HFFc6 (cell line): Measurements from ENCODE around the gene UAP1. TPM values are rescaled to one million over a fixed set of nuclear protein-coding genes. Genes with fewer than 3 reads are reported as not detected.

Experiments used
- DNase-seq: peaks from one replicate; pipeline ENCODE4 v3.0.0-alpha.2; 2018
- H3K27ac Mint-ChIP-seq: 2 replicates; pipeline ENCODE4 v1.8.0; 2020; ENCODE audit warnings: mild to moderate bottlenecking, mixed read lengths
- H3K27me3 Mint-ChIP-seq: 2 replicates; pipeline ENCODE4 v1.8.0; 2021; ENCODE audit warnings: mild to moderate bottlenecking, moderate library complexity, mixed read lengths; ENCODE audit not compliant: insufficient read depth
- H3K36me3 Mint-ChIP-seq: 2 replicates; pipeline ENCODE4 v1.8.0; 2021; ENCODE audit warnings: low read depth, mixed read lengths
- H3K4me1 Mint-ChIP-seq: 2 replicates; pipeline ENCODE4 v1.8.0; 2020; ENCODE audit warnings: low read depth, mixed read lengths
- H3K4me3 Mint-ChIP-seq: 2 replicates; pipeline ENCODE4 v1.8.0; 2020; ENCODE audit warnings: mild to moderate bottlenecking, moderate library complexity, mixed read lengths
- H3K9me3 Mint-ChIP-seq: 2 replicates; pipeline ENCODE4 v1.8.0; 2020; ENCODE audit warnings: mild to moderate bottlenecking, mixed read lengths
- CTCF ChIP-seq: fragments of 200-600 bp; sonication (generic); IDR thresholded peaks from 2 replicates; pipeline ENCODE4 v1.5.0; 2021; ENCODE audit warnings: antibody characterized with exemption, mild to moderate bottlenecking
- long read RNA-seq: library from polyadenylated mRNA; unstranded; transcript quantifications from one replicate; pipeline ENCODE4 v2.0.0, GENCODE V29; 2019
- total RNA-seq, 6 experiments: library from RNA; stranded (reverse); fragmentation: NEBNext Ultra II Directional; extraction: Animal tissue kit (Norgen Biotek cat#: 25700); gene quantifications; 2 replicates in 1 of 6; 3 replicates in 5 of 6; pipeline ENCODE4 v1.2.3, GENCODE V29; 2021

Gene UAP1
- 100 to 1,000 TPM; 105 to 192 (median 117) TPM for total RNA-seq
- long read RNA-seq, transcript UAP1-204 (10 exons, 2,294 nt), result minor isoform, 70 of 235 reads
- long read RNA-seq, transcript UAP1-201 (11 exons, 2,377 nt), result major isoform, 107 of 235 reads
- long read RNA-seq, partial matches to known transcripts, result 20 of 235 reads
- long read RNA-seq, other reads (novel, unspliced or antisense), result 35 of 235 reads

- peaks cover 55% of the 10 kb centered on the region for H3K4me1 Mint-ChIP-seq
- DNase-seq, result peak; percentile 10
- no peaks in the 10 kb centered on the region for H3K9me3 Mint-ChIP-seq
- TF ChIP-seq CTCF, result no peak; the same call in 1 of the 2 replicates
- peaks cover 33% of the 10 kb centered on the region for H3K36me3 Mint-ChIP-seq
- peak within 1 kb of the TSS; percentile 94 for H3K27ac Mint-ChIP-seq
- H3K4me3 Mint-ChIP-seq, result peak within 1 kb of the TSS; percentile 98
- H3K27me3 Mint-ChIP-seq, result peaks cover 4% of the 10 kb centered on the region; the same call in 1 of the 2 replicates
These were observed at the start of gene UAP1 for GRCh38 chr1:162561616-162562469. TSS of gene UAP1 (plus strand) at chr1:162561722. CDS start at chr1:162566069, 4,347 bp downstream.

GRCh38 chr1:162527314-162527713 lies 34.2 kb upstream of the UAP1 start:
- Mint-ChIP-seq H3K36me3 (peaks cover 38% of the 10 kb centered on the region), H3K27me3 (no peaks in the 10 kb centered on the region), H3K9me3 (no peaks in the 10 kb centered on the region)

GRCh38 chr1:162530307-162530987 lies 31.1 kb upstream of the UAP1 start:
- peaks cover 25% of the 10 kb centered on the region for H3K4me1 Mint-ChIP-seq
- DNase-seq, result peak; percentile 13
- H3K27ac Mint-ChIP-seq, result peak overlapping the region; percentile 45
- no peaks in the 10 kb centered on the region; the same call in 1 of the 2 replicates for H3K27me3 Mint-ChIP-seq
- H3K9me3 Mint-ChIP-seq, result no peaks in the 10 kb centered on the region
- TF ChIP-seq CTCF, result no peak
- H3K36me3 Mint-ChIP-seq, result peaks cover 25% of the 10 kb centered on the region
- H3K4me3 Mint-ChIP-seq, result peak overlapping the region; percentile 17; the same call in 1 of the 2 replicates

More at GRCh38 chr1:162527314-162527713, 34.2 kb upstream of the UAP1 start:
- no peak overlapping the region for H3K27ac Mint-ChIP-seq
- peaks cover 16% of the 10 kb centered on the region for H3K4me1 Mint-ChIP-seq
- no peak for TF ChIP-seq CTCF
- H3K4me3 Mint-ChIP-seq, result no peak overlapping the region
- DNase-seq, result no peak

DNA sequence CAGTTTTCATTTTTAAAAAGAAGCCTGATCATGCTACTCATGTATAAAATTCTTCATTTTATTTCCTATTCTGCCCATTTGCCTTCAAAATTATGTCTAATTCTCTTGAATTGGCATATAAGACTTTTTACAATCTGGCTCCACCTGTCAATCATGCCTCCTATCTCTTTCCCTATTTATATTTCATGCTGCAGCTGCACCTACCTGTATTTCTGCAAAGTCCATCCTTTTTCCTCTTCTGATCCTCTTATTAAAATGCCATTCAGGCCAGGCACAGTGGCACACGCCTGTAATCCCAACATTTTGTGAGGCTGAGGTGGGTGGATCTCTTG lies 30.6 kb upstream of the UAP1 start:
- Mint-ChIP-seq H3K27ac (peak overlapping the region; percentile 45; the same call in 1 of the 2 replicates), H3K27me3 (no peaks in the 10 kb centered on the region; the same call in 1 of the 2 replicates), H3K4me3 (no peak overlapping the region; the same call in 1 of the 2 replicates), H3K4me1 (peaks cover 29% of the 10 kb centered on the region), H3K9me3 (no peaks in the 10 kb centered on the region), H3K36me3 (peaks cover 25% of the 10 kb centered on the region)
- no peak for DNase-seq
- no peak for TF ChIP-seq CTCF

GRCh38 chr1:162535501-162535900 lies 26.0 kb upstream of the UAP1 start:
- no peaks in the 10 kb centered on the region for H3K9me3 Mint-ChIP-seq
- peak overlapping the region; percentile 66 for H3K27ac Mint-ChIP-seq
- H3K4me3 Mint-ChIP-seq, result no peak overlapping the region
- TF ChIP-seq CTCF, result no peak
- H3K27me3 Mint-ChIP-seq, result no peaks in the 10 kb centered on the region; the same call in 1 of the 2 replicates
- no peak for DNase-seq
- H3K4me1 Mint-ChIP-seq, result peaks cover 60% of the 10 kb centered on the region
- H3K36me3 Mint-ChIP-seq, result peaks cover 9% of the 10 kb centered on the region
